Transverse colon (tissue), 4 donors: Measurements from ENCODE around the gene KCNJ6. TPM values are rescaled to one million over a fixed set of nuclear protein-coding genes. Genes with fewer than 3 reads are reported as not detected.

ENCODE experiments used
- DNase-seq: peaks from one replicate; pipeline ENCODE4 v3.0.0-alpha.2; 2019
- H3K27ac ChIP-seq, 4 donors: fragments of 200-600 bp; sonication (generic); 2 replicates each; pipeline ENCODE4 v1.5.1; 2016 to 2018; ENCODE audit warnings: inconsistent platforms in 4 of 4
- H3K27me3 ChIP-seq: fragments of 200-600 bp; sonication (generic); 2 replicates; pipeline ENCODE4 v1.5.1; 2017; ENCODE audit warnings: inconsistent platforms
- H3K36me3 ChIP-seq, 4 donors: fragments of 200-600 bp; sonication (generic); 2 replicates each; pipeline ENCODE4 v1.5.1; 2017 to 2019; ENCODE audit warnings: inconsistent platforms in 4 of 4
- H3K4me1 ChIP-seq, 4 donors: fragments of 200-600 bp; sonication (generic); 2 replicates each; pipeline ENCODE4 v1.5.1; 2017 to 2020; ENCODE audit warnings: inconsistent platforms in 4 of 4
- H3K4me3 ChIP-seq, 4 donors: fragments of 200-600 bp; sonication (generic); 1 replicate in 1 of 4; 2 replicates in 3 of 4; pipeline versions ENCODE4 v1.5.1 to v1.6.1; 2017 to 2019; ENCODE audit warnings: inconsistent platforms in 4 of 4
- H3K9me3 ChIP-seq, 2 donors: fragments of 200-600 bp; sonication (generic); 2 replicates each; pipeline ENCODE4 v1.5.1; 2017 to 2019; ENCODE audit warnings: inconsistent platforms in 2 of 2
- CTCF ChIP-seq, 5 experiments: fragments of 200-600 bp in 3 of 5; fragments of 450-650 bp in 2 of 5; sonication (generic) in 3 of 5; IDR thresholded peaks; 1 replicate in 2 of 5; 2 replicates in 3 of 5; pipeline ENCODE4 v1.5.1; 2016 to 2017; ENCODE audit warnings: antibody characterized with exemption in 5 of 5, inconsistent platforms in 3 of 5, mild to moderate bottlenecking in 2 of 5, moderate library complexity in 1 of 5
- EP300 ChIP-seq: sonication (generic); formaldehyde crosslinking; IDR thresholded peaks from one replicate; pipeline ENCODE4 v1.6.1; 2017; ENCODE audit warnings: antibody characterized with exemption, low read depth
- POLR2A ChIP-seq: fragments of 450-650 bp; IDR thresholded peaks from one replicate; pipeline ENCODE4 v1.6.1; 2016; ENCODE audit warnings: antibody characterized with exemption, mild to moderate bottlenecking, moderate library complexity
- POLR2AphosphoS5 ChIP-seq, 3 donors: sonication (generic); formaldehyde crosslinking; IDR thresholded peaks; one replicate each; pipeline ENCODE4 v1.6.1; 2016; ENCODE audit warnings: antibody characterized with exemption in 3 of 3
- WGBS, 2 donors: methylation state at CpG; one replicate each; pipeline ENCODE4 v1.1.5; 2018; ENCODE audit warnings: low coverage in 1 of 2; 5-methylcytosine and 5-hydroxymethylcytosine counted together
- in situ Hi-C, 4 donors: fragments of 200-750 bp; cut with MboI; loops; one replicate each; pipeline versions ENCODE4 v1.15.0 to v1.15.1; 2017; ENCODE audit warnings: low sequenced_read_pairs in 3 of 4, low pct_ligation_motif_present in 1 of 4, low pct_unique_long_range_greater_than_20kb in 1 of 4
- intact Hi-C: fragments of 100-400 bp; cut with DNase I; formaldehyde crosslinking; loops from one replicate; pipeline ENCODE4 v1.15.1; 2023; ENCODE audit warnings: low total_unique reads
- total RNA-seq, 4 donors: library from RNA; depleted of rRNA; stranded (reverse); fragments of >200 nt; gene quantifications; one replicate each; pipeline ENCODE4 v1.1.0, GENCODE V29; 2016

KCNJ6 gene
- total RNA-seq, 4 donors from 2014 or later = 0.14 to 0.16 TPM; not detected in 2

GRCh38 chr21:37607081-37607480, 309.2 kb downstream of the KCNJ6 start:
- Histone ChIP-seq H3K36me3 (no peaks in the 10 kb centered on the region), H3K9me3 (no peaks in the 10 kb centered on the region), H3K27ac (no peak overlapping the region), H3K27me3 (peaks cover 7% of the 10 kb centered on the region), H3K4me3 (no peak overlapping the region), H3K4me1 (no peaks in the 10 kb centered on the region)
- TF ChIP-seq POLR2A (no peak), EP300 (no peak), CTCF (IDR thresholded peaks at IDR 0.05) (no peak), POLR2AphosphoS5 (IDR thresholded peaks at IDR 0.05) (no peak)
- DNase-seq = no peak
- 65 to 82% methylated on average over 3 to 4 of the region's 4 CpGs for whole genome bisulfite sequencing, 2 donors
- in situ Hi-C loops (no loop called here), intact Hi-C loops (no loop called here)

- TF ChIP-seq EP300 = no peak
- no peak for TF ChIP-seq CTCF (IDR thresholded peaks at IDR 0.05)
- no peak for TF ChIP-seq POLR2A
- no peak for TF ChIP-seq POLR2AphosphoS5 (IDR thresholded peaks at IDR 0.05)
- in situ Hi-C loops (no loop called here), intact Hi-C loops (no loop called here)
- H3K27ac ChIP-seq = no peak overlapping the region
- WGBS, 2 donors = 83 to 91% methylated on average over 6 to 10 of the region's 10 CpGs
- H3K9me3 ChIP-seq = no peaks in the 10 kb centered on the region
- H3K4me1 ChIP-seq = no peaks in the 10 kb centered on the region
- no peak overlapping the region for H3K4me3 ChIP-seq
- H3K36me3 ChIP-seq = no peaks in the 10 kb centered on the region
- H3K27me3 ChIP-seq = peaks cover 7% of the 10 kb centered on the region
- DNase-seq = no peak
These were observed 309.7 kb downstream of the KCNJ6 start for GRCh38 chr21:37606549-37606948.

- in situ Hi-C loops (no loop called here), intact Hi-C loops (no loop called here)
- DNase-seq = no peak
- H3K36me3 ChIP-seq = no peaks in the 10 kb centered on the region
- TF ChIP-seq EP300 = no peak
- TF ChIP-seq POLR2A = no peak
- TF ChIP-seq CTCF (IDR thresholded peaks at IDR 0.05) = no peak
- no peak for TF ChIP-seq POLR2AphosphoS5 (IDR thresholded peaks at IDR 0.05)
- H3K27me3 ChIP-seq = peaks cover 7% of the 10 kb centered on the region
- H3K4me3 ChIP-seq = no peak overlapping the region
- no peaks in the 10 kb centered on the region for H3K4me1 ChIP-seq
- H3K27ac ChIP-seq = no peak overlapping the region
- no peaks in the 10 kb centered on the region for H3K9me3 ChIP-seq
These were observed 311.3 kb downstream of the KCNJ6 start for GRCh38 chr21:37605006-37605405.

GRCh38 chr21:37603129-37603528, 313.1 kb downstream of the KCNJ6 start:
- TF ChIP-seq CTCF (IDR thresholded peaks at IDR 0.05) = no peak
- TF ChIP-seq POLR2A = no peak
- TF ChIP-seq POLR2AphosphoS5 (IDR thresholded peaks at IDR 0.05) = no peak
- TF ChIP-seq EP300 = no peak
- in situ Hi-C loops (no loop called here), intact Hi-C loops (no loop called here)
- 93% methylated on average over 2 of the region's 2 CpGs; no CpG with 5 or more reads in 1 of the 2 donors for WGBS, 2 donors
- H3K36me3 ChIP-seq = no peaks in the 10 kb centered on the region
- no peak overlapping the region for H3K27ac ChIP-seq
- no peak overlapping the region for H3K4me3 ChIP-seq
- H3K9me3 ChIP-seq = no peaks in the 10 kb centered on the region
- DNase-seq = no peak
- H3K27me3 ChIP-seq = peaks cover 4% of the 10 kb centered on the region
- no peaks in the 10 kb centered on the region for H3K4me1 ChIP-seq
